ENCODE measurements around the gene LEKR1. TPM values are rescaled to one million over a fixed set of nuclear protein-coding genes. Genes with fewer than 3 reads are reported as not detected.

LEKR1 gene
- total RNA-seq, 1 donor: 0.36 TPM

GRCh38 chr3:156938724-156939123, 112.6 kb downstream of the LEKR1 start:
- Histone ChIP-seq H3K4me3 (ENCODE audit: insufficient read depth, low read length) (no peak overlapping the region), H3K27me3 (ENCODE audit: insufficient read depth, low read length) (no peaks in the 10 kb centered on the region), H3K9me3 (ENCODE audit: low read depth, low read length) (no peaks in the 10 kb centered on the region), H2AFZ (ENCODE audit: low read length) (no peak overlapping the region), H3K27ac (ENCODE audit: low read depth, low read length) (no peak overlapping the region), H4K20me1 (ENCODE audit: insufficient read depth, low read length) (no peaks in the 10 kb centered on the region), H3K79me2 (ENCODE audit: insufficient read depth, low read length) (no peaks in the 10 kb centered on the region), H3K4me2 (ENCODE audit: insufficient read depth, low read length) (no peak overlapping the region), H3K36me3 (ENCODE audit: insufficient read depth, low read length) (no peaks in the 10 kb centered on the region), H3K4me1 (ENCODE audit: insufficient read depth, low read length) (no peaks in the 10 kb centered on the region)
- no peak for TF ChIP-seq CTCF (IDR thresholded peaks at IDR 0.05; ENCODE audit: extremely low read depth, low read depth, low read length)
- DNase-seq (ENCODE audit: insufficient read length, low spot score, missing footprints): no peak

GRCh38 chr3:156939315-156939714, 113.2 kb downstream of the LEKR1 start:
- no peak overlapping the region for H3K4me2 ChIP-seq (ENCODE audit: insufficient read depth, low read length)
- H3K9me3 ChIP-seq (ENCODE audit: low read depth, low read length): no peaks in the 10 kb centered on the region
- H3K36me3 ChIP-seq (ENCODE audit: insufficient read depth, low read length): no peaks in the 10 kb centered on the region
- no peaks in the 10 kb centered on the region for H4K20me1 ChIP-seq (ENCODE audit: insufficient read depth, low read length)
- H3K79me2 ChIP-seq (ENCODE audit: insufficient read depth, low read length): no peaks in the 10 kb centered on the region
- H3K27me3 ChIP-seq (ENCODE audit: insufficient read depth, low read length): no peaks in the 10 kb centered on the region
- H3K27ac ChIP-seq (ENCODE audit: low read depth, low read length): no peak overlapping the region
- DNase-seq (ENCODE audit: insufficient read length, low spot score, missing footprints): no peak
- H3K4me1 ChIP-seq (ENCODE audit: insufficient read depth, low read length): no peaks in the 10 kb centered on the region
- no peak for TF ChIP-seq CTCF (IDR thresholded peaks at IDR 0.05; ENCODE audit: extremely low read depth, low read depth, low read length)
- H2AFZ ChIP-seq (ENCODE audit: low read length): no peak overlapping the region
- H3K4me3 ChIP-seq (ENCODE audit: insufficient read depth, low read length): no peak overlapping the region

- Histone ChIP-seq H3K79me2 (ENCODE audit: insufficient read depth, low read length) (no peaks in the 10 kb centered on the region), H3K9me3 (ENCODE audit: low read depth, low read length) (no peaks in the 10 kb centered on the region), H3K4me1 (ENCODE audit: insufficient read depth, low read length) (no peaks in the 10 kb centered on the region), H2AFZ (ENCODE audit: low read length) (peak overlapping the region; percentile 63), H3K27ac (ENCODE audit: low read depth, low read length) (no peak overlapping the region), H3K36me3 (ENCODE audit: insufficient read depth, low read length) (no peaks in the 10 kb centered on the region), H3K4me3 (ENCODE audit: insufficient read depth, low read length) (no peak overlapping the region), H3K27me3 (ENCODE audit: insufficient read depth, low read length) (no peaks in the 10 kb centered on the region), H3K4me2 (ENCODE audit: insufficient read depth, low read length) (peak overlapping the region; percentile 55), H4K20me1 (ENCODE audit: insufficient read depth, low read length) (no peaks in the 10 kb centered on the region)
- TF ChIP-seq CTCF (IDR thresholded peaks at IDR 0.05; ENCODE audit: extremely low read depth, low read depth, low read length): no peak
- no peak for DNase-seq (ENCODE audit: insufficient read length, low spot score, missing footprints)
Measured at GRCh38 chr3:156941311-156941710, 115.2 kb downstream of the LEKR1 start.

DNA sequence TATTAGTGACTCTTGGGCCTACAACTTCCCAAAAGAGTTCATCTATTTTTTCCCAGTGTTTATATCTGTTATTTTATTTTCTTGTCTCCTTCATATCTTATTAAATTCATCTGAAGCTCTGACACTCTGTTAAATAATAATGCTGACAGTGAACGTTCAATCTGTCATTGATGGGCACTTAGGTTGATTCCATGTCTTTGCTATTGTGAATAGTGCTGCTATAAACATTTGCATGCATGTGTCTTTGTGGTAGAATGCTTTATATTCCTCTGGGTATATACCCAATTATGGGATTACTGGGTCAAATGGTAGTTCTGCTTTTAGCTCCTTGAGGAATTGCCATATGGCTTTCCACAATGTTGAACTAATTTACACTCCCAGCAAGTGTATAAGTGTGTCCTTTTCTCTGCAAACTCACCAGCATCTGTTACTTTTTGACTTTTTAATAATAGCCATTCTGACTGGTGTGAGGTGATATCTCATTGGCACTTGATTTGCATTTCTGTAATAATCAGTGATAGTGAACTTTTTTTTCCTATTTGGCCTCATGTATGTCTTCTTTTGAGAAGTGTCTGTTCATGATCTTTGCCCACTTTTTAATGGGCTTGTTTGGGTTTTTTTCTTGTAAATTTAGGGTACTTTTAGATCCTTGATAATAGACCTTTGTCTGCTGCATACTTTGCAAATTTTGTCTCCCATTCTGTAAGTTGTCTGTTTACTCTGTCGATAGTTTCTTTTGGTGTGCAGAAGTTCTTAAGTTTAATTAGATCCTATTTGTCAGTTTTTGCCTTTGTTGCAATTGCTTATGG, 122.5 kb downstream of the LEKR1 start:
- Histone ChIP-seq H3K27ac (ENCODE audit: low read depth, low read length) (no peak overlapping the region), H3K4me3 (ENCODE audit: insufficient read depth, low read length) (no peak overlapping the region), H2AFZ (ENCODE audit: low read length) (no peak overlapping the region)

More for the DNA sequence above, 122.5 kb downstream of the LEKR1 start:
- no peak for TF ChIP-seq CTCF (IDR thresholded peaks at IDR 0.05; ENCODE audit: extremely low read depth, low read depth, low read length)
- H3K4me1 ChIP-seq (ENCODE audit: insufficient read depth, low read length): no peaks in the 10 kb centered on the region
- no peaks in the 10 kb centered on the region for H3K27me3 ChIP-seq (ENCODE audit: insufficient read depth, low read length)
- H3K9me3 ChIP-seq (ENCODE audit: low read depth, low read length): no peaks in the 10 kb centered on the region
- H3K79me2 ChIP-seq (ENCODE audit: insufficient read depth, low read length): no peaks in the 10 kb centered on the region
- DNase-seq (ENCODE audit: insufficient read length, low spot score, missing footprints): no peak
- H3K36me3 ChIP-seq (ENCODE audit: insufficient read depth, low read length): no peaks in the 10 kb centered on the region
- no peaks in the 10 kb centered on the region for H4K20me1 ChIP-seq (ENCODE audit: insufficient read depth, low read length)
- no peak overlapping the region for H3K4me2 ChIP-seq (ENCODE audit: insufficient read depth, low read length)
